Stomach (tissue), 4 donors: ENCODE results near the gene FRG2C.
"Not testable (repeated sequence)": the region's sequence is repeated elsewhere in the genome, so short reads cannot be mapped to it uniquely, and the experiment has no call there.

Experiments used
- CTCF ChIP-seq, 7 experiments: fragments of 450-650 bp in 4 of 7; fragments of 200-600 bp in 3 of 7; sonication (generic) in 3 of 7; IDR thresholded peaks; one replicate each; pipeline ENCODE4 v1.5.1; 2016 to 2019; ENCODE audit warnings: antibody characterized with exemption in 7 of 7, control low read depth in 2 of 7, mild to moderate bottlenecking in 1 of 7
- EP300 ChIP-seq: sonication (generic); formaldehyde crosslinking; IDR thresholded peaks from one replicate; pipeline ENCODE4 v1.6.1; 2017; ENCODE audit warnings: antibody characterized with exemption
- POLR2A ChIP-seq, 4 donors: fragments of 450-650 bp; IDR thresholded peaks; one replicate each; pipeline ENCODE4 v1.6.1; 2016; ENCODE audit warnings: antibody characterized with exemption in 4 of 4, control low read depth in 2 of 4, mild to moderate bottlenecking in 1 of 4, moderate library complexity in 1 of 4
- POLR2AphosphoS5 ChIP-seq, 3 donors: sonication (generic); formaldehyde crosslinking; IDR thresholded peaks; one replicate each; pipeline ENCODE4 v1.6.1; 2016; ENCODE audit warnings: antibody characterized with exemption in 3 of 3

GRCh38 chr3:75672140-75672775, 8.1 kb downstream of the FRG2C start:
- not testable (repeated sequence) for TF ChIP-seq CTCF (IDR thresholded peaks at IDR 0.05); EP300; POLR2AphosphoS5 (IDR thresholded peaks at IDR 0.05); POLR2A (IDR thresholded peaks at IDR 0.05)
